Activated CD4-positive, alpha-beta T cell treated with anti-CD3 and anti-CD28 coated beads, Interleukin-2, amount 50 U/mL, for 48 hours (primary cell): ENCODE results near the gene STAP2.
A peak's percentile ranks its signal among the peaks of the same experiment; 100 is the strongest.

Experiments used
- DNase-seq, 2 experiments: peaks; one replicate each; pipeline ENCODE4 v3.0.0-alpha.2; 2020

The STAP2 gene

DNA sequence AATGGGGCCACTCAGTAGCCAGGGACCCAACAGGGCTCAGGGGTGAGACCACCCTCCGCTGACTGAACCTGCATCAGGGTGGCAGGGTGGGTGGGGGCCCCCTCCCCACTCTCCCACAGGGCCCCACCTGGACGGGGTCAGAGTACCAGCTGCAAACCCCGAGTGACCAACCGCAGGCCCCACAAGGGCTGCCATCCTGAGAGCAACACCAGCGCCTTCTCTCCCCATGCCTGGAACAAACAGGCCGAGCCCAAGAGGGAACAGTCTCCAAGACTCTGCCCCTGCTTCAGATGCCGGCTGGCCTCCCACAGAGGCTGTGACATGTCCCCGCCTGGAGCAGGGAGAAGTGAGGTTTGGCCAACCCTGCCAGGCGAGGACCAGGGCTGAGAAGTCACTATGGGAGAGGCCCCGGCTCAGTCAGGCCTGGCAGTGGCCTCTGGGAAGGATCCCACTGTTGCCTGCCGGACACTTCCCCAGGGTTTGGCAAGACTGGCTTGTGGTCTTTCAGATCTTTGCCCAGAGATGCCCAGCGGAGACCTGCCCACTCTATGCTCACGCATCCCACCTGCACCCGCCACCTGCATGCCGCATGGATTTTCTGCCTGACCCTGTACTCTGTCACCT lies 31.9 kb upstream of the STAP2 start:
- DNase-seq: no peak

DNA sequence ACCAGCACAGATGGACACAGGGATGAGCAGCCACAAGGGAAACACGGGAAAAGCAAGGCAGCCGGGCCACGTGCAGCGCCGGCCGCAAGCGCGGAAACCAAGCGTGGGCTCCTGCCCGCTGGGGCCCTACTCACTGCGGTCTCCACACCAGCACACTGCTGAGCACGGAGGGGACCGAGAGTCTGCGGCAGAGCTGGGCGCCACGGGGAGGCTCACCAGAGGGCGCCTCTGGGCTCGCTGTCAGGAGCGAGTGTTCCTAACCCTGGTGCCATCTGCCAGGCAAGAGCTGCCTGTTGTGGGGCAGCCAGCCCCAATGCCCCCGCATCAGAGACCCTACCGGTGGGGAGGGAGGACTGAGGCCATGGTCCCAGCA lies 31.2 kb upstream of the STAP2 start:
- DNase-seq: peak; percentile 83 to 89

DNA sequence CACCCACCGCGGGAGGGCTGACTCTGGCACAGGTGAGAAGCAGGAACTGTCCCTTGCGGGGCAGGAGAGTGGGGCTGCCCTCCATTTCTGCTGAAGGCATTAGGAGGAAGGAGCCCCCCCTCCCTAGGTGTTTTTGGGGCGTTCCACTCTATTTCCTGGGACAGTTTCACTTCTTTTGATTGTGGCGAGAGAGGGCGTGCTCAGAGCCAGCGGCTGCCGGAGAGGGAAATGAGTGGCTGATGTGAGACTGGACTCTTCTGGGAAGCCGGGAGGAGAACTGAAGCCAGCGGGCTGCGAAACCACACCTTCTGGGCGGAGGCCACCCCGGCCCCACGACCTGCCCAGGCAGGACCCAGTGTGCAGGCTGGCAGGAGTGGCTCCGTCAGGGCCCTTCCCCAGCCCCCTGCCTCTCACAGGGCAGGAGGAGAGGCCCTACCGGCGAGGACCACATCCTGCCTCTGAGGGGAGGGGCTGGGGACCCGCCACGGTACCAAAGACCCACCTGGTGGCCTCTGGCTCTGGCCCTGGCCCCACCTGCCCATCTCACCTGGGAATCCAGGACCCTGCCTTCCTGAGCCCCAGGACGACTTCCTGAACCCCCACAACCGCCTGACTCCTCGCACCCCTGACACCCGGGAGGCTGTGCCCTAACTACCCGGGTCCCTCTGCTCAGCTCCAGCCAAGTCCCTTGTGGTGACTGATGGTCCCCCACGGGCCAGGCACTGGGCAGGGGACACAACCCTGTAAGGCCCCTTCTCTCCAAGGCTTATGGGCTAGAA lies 30.7 kb upstream of the STAP2 start:
- peak; percentile 76 to 85 for DNase-seq

DNA sequence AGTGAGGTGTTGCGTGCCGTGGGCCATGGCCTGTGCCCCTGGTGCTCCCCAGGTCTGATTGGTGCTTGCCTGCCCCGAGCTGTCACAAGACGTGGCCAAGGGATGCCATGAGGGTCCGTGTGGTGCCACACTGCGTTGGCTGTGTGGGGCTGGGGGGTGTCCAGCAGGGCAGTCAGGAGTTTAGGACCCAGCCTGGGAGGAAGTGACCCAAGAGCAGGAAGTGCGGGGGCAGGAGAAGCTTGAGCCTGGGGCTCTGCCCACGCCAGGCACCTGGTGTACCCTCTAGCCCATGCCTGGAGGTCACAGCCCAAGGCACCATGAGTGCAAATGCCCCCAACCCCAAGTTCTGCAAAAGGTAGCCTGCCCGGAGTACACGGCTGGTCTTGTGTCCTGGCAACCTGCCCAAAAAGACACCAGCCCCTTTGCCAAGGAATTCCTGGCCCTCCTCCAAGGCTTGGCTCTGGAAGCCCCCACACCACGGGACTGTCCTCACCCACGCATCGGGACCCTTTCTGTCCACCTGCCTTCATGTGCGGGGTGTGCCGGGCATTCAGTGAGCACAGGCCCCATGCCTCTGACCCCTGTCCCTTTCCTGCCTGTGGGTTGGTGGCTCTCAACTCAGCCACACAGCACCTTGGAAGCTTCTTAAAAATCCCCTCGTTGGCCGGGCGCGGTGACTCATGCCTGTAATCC lies 29.6 kb upstream of the STAP2 start:
- peak; percentile 28 to 42 for DNase-seq

DNA sequence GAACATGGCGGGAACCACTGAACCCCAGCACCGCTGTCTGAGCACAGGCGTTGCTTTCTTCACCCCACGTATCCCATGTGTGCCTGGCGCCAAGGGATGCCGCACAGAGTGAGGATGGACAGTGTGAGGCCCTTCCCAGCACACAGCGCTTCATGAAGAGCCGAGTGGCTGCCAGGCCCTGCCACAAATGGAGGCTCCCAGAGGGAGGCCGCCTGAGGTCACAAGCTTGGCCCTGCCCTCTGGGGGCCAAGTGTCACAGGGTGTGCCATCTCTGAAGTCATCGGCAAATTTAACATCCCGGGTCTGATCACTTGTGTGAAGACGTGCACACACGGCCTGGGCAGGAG lies 29.1 kb upstream of the STAP2 start:
- DNase-seq: no peak

DNA sequence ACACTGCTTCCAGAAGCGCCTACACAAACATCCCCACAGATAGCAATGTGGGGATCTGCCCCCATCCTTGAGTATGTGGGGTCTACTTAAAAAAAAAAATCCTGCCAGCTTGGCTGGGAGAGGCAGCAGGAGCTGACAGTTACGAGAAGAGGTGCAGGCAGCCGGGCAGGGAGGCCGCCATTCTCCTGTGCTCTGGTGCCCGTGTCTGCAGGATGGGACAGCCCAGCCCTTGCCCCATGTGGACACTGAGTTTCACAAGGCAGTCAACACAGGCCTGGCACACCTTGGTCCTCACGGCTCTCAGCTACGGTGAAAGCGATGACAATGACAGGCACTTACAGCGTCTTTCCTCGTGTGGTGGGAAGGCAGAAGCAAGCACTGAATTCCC lies 28.7 kb upstream of the STAP2 start:
- DNase-seq: no peak

DNA sequence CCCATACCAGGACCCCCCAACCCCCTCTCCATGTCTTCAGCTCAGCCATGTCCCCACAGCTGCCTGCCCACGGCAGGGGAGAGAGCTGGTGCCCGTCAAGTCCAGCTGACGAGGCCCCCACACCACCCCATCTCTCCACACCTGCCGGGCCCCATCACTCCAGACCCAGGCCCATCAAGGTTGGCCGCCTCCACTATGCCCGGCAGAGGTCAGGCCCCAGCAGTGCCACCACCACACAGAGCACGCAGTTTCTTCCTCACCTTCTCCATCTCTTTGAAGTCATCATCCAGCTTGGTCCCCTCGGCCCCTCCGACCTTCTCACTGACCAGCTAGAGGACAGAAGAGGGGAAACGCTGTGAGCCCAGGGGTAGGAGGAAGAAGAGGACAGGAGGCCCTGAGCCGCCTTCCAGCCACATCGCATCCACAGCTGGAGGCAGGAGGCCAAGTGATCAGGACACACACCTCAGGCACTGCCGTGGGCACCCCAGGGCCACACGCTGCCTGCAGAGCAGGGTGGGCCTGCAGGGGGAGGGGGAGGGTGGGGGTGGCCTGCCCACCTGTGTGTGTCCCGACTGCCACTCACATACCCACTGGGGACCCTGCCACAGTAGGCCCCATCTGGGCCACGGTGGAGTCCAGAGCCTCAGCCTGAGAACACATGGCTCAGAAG lies 28.2 kb upstream of the STAP2 start:
- DNase-seq: no peak

DNA sequence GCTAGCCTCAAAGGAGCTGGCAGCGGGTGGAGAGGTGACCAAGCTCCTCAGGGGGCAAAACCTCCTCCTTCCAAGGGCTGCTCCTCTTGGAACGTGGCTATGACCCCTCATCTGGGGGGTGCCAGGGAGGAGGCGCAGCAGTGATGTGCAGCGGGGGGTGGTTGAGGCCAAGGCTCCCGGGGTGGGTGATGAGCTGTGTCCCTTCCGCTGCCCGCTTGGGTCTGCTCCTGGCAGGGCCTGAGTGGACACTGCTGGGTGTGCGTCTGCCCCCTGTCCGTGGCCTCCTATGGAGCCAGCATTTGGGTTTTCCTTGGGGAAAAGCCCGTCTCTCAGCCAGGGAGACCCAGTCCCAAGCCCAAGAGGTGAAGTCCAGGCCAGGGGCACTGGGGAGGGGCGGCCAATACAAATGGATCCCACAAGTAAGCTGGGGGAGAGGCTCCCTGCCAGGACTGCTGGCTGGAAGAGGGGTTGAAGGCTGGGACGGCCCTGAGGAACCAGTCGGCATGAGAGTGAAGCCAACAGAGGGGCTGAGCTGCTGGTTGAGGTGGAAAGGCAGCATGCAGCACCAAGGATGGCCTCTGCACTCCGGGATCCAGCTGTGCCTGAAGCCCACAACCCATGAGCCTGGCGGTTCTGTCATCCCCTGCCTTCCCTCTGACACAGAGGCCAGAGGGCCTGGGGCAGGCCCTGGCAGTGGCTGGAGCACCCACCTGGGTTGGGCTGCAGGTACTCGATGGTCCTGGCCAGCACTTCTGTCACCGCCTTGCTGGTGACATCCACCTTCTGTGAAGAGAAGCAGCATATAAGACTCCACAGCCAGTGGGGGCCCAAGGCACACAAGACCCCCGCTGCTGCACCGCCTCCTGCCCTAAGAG lies 27.4 kb upstream of the STAP2 start:
- DNase-seq: no peak

DNA sequence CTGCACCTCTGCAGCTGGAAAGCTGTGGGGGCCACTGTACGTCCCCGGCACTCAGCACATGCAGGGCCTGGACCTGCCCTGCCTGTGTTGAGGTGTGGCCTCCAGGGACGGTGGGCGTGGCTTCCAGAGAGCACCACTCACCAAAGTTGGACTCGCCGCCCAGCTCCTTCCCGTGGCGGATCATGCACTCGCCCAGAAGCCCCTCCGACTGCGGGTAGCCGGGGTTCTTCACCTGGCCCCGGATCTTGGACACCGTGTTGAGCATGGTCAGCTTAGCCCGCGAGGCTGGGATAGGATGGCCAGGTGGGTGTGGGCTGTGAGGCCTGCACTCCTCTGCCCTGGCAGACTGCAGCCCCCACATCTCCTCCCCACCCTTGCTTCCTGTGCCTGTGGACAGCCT lies 26.7 kb upstream of the STAP2 start:
- no peak for DNase-seq

DNA sequence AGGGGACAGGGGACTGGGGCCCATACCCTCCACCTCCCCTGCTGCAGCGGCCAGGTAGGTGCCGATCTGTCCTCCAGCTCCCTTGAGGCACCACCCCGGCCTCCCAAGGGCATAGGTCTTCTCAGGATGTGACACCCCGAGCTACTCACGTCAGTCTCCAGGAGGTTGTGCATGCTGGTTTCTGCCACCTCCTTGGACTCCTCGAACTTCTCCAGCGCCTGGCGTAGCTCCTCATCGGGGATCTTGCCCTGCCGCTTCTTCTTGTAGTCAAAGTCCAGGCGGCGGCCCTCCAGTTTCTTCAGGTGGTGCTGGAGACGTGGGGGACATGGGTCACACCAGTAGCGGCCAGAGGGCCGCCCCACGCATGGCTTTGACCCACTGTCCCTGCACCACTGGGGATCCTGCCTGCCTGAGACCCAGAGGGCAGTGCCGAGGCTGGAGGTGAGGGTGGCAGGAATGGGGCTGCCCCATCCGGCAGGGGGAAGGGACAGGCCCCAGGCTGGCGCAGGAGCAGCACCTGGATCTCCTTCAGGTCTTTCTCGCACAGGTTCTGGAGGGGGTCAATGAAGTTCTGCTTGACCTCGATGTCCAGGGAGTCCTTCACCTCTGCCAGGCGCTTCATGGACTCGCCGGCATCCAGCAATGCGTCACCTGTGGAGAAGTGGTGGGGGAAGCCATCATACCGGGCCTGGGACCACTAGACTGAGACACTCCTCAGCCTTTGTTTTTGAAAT lies 25.1 kb upstream of the STAP2 start:
- DNase-seq: no peak

DNA sequence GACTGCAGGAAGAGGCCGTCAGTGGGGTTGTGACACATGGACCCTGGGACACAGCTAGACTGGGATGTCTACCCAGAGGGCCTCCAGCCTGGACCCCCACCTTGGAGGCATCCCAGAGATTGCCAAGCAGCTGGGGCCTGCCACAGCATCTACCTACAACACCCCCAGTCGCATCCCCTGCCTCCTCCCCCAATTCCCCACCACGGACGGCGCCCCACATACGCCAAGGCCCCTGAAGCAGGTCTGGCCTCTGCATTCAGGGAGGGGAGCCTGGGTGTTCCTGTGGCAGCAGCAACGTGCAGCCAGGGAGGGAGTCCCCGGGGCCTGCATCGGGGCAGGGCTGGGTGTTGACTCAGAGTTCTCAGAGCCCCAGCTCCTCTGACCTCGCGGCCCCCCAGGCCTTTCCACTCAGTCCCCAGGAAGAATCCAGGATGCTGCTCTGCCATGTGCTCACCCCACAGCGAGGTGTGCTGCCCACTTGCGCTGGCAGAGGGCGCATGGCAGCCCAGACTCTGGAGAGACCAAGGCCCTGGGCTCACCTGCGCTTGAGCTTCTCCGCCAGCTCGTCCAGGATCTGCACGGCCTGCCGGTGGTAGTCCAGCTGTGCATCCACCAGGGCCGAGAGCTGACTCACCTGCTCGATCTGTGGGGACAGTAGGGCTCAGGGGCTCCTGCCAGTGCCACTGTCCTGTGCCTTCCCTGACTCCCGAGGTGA lies 24.4 kb upstream of the STAP2 start:
- no peak for DNase-seq

DNA sequence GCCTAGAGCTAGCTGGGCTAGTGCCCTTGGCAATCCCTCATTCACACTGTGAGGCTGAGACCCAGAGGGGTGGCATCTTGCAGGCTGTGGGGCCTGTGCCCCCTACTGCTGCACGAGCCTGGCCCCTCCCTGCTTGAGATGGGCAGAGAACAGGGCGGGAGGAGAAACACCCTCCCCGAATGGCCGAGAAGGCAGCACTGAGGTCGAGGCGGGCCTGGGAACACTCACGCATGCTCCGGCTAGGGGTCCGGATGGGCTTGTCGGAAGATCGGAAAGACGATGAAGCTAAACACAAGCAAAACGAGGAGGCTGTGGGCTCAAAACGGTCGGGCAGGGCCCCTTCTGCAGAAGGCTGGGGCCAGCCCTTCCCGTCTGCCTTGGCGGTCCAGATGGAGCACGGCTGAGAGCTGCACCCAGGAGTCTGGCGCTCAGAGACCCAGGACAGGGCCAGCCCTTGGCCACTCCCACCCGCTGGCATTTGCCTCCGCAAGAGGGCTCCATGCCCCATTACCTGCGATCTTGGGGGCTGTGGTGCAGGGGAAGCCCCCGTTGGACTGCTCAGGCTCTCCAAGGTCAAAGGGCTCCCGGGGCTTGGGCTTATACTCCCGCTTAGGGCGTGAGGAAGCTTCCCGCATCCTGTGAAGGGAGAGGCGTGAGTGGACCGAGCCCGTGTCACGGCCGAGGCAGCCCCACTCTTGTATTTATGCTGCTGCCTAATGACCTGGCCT lies 23.6 kb upstream of the STAP2 start:
- no peak for DNase-seq

DNA sequence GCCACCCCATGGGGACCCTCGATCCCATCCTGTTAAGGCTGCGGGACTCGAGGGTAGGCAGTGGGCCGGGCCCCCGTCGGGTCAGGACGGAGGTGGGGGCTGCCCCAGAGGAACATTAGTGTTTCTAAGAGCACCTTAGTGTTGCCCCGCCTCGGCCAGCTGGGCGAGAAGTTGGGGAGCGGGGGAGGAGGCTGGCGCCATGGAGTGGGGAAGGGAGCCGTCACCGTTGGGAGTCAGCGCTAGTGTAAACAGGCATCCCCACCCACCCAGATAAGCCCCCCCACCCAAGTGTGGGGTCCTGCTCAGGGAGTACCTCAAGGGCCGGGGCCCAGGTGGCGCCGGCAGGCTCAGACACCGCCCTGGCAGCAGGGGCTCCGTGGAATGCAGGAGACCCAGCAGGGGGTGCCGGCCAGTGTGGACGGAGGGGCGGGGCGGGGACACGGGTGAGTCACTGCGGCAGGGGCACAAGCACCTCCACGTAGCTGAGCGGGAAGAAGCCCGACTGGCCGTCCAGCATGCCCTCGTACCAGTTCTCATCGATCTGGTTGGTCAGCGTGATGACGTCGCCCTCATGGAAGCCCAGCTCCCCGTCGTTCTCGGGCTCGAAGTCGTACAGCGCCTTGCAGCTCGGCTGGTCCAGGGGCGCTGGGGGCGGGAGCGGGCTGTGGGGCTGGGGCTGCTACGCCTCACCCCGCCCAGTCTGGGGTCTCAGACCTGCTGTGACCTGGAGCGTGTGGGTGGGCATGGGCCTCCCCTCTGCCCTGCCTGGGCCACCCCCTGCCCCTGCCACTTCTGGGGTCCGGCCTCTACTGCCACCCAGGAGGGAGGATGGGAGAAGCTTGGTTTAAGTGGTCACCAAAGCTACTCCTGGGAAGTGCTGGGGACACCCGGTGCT lies 22.8 kb upstream of the STAP2 start:
- no peak for DNase-seq

DNA sequence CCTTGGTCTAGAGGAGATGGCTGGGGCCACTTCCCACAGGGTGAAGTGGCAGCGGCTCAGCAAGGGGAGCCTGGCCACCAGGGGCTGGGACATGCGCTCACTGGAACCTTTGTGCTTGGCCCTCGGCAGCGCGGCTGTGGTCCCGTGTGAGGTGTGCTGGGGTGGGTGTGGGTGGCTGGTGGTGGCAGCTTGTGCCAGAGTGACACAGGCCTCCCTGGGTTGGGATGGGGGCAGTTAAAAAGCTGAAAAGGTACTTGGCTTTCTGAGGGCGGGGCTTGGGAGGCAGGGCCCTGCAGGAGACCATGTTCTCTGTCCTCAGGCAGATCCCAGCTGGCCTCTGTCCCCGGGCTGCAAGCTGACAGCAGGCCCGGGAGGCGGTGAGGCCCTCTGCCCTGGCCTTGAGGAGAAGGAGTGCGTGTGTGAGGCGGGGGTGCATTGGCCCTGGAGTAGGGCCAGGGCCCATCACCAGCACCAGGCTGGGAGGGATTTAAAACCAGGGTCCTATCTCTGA lies 22.1 kb upstream of the STAP2 start:
- DNase-seq: no peak

DNA sequence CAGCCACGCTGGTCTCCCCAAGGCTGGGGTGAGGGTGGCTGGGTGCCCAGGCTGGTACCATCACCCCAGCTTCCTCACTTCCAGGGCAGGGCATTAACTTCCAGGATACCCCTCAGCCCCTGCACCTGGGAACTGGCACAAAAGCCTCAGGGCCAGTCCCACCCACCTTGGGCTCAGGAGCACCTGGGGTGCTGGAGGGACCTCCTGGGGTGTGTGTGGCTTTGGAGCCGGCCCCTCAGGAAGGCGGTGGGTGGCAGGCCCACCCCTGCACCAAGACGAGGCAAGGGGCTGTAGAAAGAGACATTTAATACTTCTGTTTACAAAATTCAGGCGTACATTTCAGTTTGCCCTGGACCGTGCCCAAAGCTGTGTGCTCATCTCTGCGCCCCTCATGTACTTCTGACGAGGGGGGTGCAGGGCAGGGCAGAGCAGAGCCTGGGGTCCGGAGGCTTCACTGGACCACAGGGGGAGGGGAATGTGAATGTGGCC lies 21.5 kb upstream of the STAP2 start:
- DNase-seq: no peak

DNA sequence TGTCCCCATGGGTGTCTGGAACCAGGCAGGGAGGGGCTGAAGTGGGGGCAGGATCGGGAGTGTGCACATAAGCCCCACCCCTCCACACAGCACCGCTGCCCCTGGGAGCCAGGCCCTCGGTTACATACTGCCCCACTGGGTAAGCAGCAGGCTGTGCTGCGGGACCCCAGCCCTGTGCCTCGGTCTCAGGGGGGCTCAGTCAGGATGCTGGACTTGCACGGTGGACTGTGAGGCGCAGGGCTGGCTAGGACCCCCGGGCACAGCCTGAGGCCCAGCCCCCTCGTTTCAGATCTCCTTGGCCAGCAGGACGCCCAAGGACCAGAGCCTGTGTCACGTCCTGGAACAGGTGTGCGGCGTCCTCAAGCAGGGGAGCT lies 21.0 kb upstream of the STAP2 start:
- no peak for DNase-seq

DNA sequence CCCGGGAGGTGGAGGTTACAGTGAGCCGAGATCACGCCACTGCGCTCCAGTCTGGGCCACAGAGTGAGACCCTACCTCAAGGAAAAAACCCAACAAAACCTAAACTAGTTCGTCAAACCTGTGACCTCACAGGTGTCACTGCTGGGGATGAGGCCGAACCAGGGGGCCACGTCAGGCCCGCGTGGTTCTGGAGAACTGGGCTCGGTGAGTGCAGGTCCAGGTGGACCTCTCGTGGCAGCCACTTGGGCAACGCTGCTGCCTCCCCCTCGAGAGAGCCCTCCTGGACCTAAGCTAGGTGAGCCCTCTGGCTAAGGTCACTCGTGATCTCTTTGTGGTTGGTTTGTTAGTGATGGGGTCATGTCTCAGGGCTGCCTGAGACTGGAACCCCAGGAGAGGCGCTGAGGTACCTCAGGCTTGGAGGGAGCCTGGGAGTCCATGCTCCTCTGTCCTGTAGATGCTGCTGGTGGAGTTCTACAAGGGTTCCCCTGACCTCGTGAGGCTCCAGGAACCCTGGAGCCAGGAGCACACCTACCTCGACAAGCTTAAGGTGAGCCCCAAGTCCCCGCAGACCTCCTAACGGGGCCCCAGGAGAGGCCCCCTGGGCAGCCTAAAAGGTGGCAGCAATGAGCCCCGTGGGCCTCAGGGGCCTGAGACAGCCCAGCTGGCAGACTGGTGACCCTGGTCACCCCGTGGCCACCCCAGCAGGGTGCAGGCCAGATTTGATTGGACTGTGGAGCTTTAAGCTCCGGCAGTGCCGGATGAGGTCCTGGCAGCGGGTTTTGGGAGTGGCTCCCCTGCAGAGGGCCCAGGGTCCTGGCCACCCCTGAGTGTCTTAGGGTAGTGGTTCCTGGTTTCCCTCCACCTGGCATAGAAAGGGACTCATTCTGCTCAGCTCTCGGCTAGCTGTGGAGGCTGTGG lies 20.3 kb upstream of the STAP2 start:
- no peak for DNase-seq

DNA sequence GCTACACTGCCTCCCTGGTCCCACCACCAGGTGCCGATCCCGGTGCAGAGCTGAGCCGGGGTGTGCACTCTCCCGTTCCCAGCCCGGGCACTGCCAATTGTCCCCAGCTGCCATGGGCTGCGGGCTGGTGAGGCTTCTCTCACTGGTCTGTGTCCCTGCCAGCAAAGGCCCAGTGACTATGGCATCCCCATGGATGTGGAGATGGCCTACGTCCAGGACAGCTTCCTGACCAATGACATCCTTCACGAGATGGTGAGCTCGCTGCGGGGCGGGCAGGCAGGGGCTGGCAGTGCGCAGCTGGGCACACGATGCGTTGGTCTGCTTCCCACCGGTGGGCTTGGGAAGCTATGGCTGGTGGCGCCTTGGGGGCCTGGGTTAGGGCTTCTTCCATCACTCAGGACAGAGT lies 19.3 kb upstream of the STAP2 start:
- DNase-seq: no peak
